ENCODE measurements around the gene RAB13.

DNA sequence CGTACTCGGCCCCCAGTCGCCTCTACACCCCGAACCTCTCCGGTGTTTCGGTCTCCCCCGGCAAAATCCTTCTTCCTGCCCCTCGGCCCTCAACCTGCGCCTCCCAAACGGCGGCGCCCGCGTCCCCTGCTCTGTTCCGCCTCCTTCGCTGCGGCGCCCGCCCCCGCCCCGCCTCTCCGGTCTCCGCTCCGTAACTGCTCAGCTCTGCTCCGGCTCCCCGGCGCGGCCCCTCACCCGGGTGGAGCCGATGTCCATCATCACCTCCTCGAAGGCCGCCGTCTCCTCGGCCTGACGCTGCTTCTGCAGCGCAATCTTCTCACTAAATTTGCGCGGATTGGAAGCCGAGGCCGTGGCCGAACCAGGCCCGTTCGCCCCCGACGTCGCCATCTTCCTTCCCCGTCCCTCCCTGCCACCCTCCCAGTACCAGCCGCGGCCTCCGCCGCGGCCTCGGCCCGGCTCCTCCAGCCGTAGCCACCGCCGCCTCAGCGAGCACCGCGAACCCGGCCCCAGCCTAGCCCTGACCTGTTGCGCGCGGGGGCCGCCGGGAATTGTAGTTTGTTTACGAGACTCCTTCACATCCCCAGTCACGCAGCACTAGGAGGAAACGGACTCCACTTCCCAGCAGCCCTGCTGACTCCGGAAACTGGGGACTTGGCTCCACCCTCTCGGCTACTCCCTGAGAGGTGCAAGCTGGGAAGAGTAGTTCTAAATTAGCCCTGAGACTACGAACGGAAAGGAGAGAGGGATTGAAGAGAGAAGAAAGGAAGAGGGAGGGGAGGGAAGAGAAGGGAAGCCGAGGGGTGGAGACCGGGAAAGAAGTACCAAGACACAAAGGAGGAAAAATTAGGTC lies 27.8 kb downstream of the RAB13 start, which contains the start of gene CRTC2:
- TF ChIP-seq, protein P1, sequence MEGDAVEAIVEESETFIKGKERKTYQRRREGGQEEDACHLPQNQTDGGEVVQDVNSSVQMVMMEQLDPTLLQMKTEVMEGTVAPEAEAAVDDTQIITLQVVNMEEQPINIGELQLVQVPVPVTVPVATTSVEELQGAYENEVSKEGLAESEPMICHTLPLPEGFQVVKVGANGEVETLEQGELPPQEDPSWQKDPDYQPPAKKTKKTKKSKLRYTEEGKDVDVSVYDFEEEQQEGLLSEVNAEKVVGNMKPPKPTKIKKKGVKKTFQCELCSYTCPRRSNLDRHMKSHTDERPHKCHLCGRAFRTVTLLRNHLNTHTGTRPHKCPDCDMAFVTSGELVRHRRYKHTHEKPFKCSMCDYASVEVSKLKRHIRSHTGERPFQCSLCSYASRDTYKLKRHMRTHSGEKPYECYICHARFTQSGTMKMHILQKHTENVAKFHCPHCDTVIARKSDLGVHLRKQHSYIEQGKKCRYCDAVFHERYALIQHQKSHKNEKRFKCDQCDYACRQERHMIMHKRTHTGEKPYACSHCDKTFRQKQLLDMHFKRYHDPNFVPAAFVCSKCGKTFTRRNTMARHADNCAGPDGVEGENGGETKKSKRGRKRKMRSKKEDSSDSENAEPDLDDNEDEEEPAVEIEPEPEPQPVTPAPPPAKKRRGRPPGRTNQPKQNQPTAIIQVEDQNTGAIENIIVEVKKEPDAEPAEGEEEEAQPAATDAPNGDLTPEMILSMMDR (conservative IDR thresholded peaks at IDR 0.05; ENCODE audit: low read depth, low read length) = peak; percentile 31; the same call in 1 of the 2 replicates
- TF ChIP-seq EZH2phosphoT487 (IDR thresholded peaks at IDR 0.05; ENCODE audit: borderline replicate concordance, low read length) = no peak
- no peak for TF ChIP-seq EZH2 (IDR thresholded peaks at IDR 0.05; ENCODE audit: low read length, unreplicated experiment)

All from PC-3 (cell line).